HG02943 (cell line): ENCODE measurements around the gene AARS2.

ENCODE experiments used
- ATAC-seq: cut with Tn5 transposase; IDR thresholded peaks from one replicate; pipeline ENCODE4 v1.9.1; 2021; ENCODE audit warnings: mild to moderate bottlenecking, low read depth, moderate library complexity; ENCODE audit not compliant: unreplicated experiment

Gene AARS2

DNA sequence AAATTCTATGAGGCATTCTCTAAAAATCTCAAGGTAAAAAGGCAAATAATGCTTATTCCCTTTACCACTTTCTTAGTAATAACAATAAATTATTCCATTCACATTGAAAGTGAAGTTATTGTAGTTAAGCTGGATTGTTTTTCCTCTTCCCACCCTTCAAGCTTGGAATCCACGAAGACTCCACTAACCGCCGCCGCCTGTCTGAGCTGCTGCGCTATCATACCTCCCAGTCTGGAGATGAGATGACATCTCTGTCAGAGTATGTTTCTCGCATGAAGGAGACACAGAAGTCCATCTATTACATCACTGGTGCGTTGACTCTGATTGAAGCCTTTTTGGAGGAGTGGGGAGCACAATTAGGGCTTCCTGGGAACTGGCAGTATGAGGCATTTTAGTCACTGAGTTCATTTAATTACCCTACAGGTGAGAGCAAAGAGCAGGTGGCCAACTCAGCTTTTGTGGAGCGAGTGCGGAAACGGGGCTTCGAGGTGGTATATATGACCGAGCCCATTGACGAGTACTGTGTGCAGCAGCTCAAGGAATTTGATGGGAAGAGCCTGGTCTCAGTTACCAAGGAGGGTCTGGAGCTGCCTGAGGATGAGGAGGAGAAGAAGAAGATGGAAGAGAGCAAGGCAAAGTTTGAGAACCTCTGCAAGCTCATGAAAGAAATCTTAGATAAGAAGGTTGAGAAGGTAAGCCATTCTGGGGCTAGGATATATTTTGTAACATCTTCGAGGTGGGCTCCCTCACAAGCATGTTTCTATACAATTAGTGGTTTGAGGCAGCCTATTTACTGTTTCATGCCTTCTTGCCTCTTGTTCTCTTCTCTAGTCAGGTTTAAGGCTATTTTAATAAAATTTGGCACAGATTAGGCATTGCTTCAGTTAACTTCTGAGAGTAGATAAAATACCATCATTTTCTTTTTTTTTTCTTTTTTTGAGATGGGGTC is 61.3 kb downstream of the AARS2 start:
- no peak for ATAC-seq

- no peak for ATAC-seq
Observed at GRCh38 chr6:44250718-44251123, 62.4 kb downstream of the AARS2 start.

- ATAC-seq: no peak
Observed at GRCh38 chr6:44250067-44250717, 63.0 kb downstream of the AARS2 start.
